HG03060 (cell line): ENCODE data around the gene BIN1.

Source experiments
- ATAC-seq: cut with Tn5 transposase; IDR thresholded peaks from one replicate; pipeline ENCODE4 v1.9.1; 2021; ENCODE audit warnings: low read depth, moderate number of reproducible peaks; ENCODE audit not compliant: unreplicated experiment

BIN1 gene, protein sequence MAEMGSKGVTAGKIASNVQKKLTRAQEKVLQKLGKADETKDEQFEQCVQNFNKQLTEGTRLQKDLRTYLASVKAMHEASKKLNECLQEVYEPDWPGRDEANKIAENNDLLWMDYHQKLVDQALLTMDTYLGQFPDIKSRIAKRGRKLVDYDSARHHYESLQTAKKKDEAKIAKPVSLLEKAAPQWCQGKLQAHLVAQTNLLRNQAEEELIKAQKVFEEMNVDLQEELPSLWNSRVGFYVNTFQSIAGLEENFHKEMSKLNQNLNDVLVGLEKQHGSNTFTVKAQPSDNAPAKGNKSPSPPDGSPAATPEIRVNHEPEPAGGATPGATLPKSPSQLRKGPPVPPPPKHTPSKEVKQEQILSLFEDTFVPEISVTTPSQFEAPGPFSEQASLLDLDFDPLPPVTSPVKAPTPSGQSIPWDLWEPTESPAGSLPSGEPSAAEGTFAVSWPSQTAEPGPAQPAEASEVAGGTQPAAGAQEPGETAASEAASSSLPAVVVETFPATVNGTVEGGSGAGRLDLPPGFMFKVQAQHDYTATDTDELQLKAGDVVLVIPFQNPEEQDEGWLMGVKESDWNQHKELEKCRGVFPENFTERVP

DNA sequence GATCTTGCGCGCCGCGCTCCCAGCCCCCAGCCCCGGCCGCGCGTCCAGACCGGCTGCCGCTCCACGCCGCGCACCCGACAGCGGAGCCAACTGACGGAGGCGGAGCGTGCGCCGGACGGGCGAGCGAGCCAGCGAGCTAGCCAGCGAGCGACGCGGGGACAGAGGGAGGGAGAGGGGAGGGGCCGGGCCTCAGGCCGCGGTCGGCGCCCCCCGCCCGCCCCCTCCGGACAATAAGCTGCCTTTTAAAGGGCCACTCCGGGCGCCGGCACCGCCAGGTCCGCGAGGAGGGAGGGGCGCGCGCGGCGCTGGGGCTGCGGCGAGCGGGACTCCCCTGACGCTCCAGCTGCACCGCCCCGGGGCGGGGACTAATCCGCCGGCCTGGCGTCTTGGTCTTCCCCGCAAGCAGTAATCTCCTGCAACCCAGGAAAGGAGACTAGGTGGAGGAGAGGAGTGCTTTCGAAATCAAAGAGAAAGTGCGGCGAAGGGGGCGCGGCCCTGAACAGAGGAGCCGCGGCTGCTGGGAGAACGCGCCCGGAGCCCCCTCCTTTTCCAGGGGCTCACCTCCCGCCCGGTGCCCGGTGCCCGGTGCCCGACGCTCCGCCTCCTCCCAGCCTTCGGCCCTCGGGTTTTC is at the start of gene BIN1:
TSS of gene BIN1 (minus strand) at position 164 of the 631 bp plus-strand sequence. CDS start 211 bp downstream, outside the sequence.
- ATAC-seq, result peak; percentile 55

DNA sequence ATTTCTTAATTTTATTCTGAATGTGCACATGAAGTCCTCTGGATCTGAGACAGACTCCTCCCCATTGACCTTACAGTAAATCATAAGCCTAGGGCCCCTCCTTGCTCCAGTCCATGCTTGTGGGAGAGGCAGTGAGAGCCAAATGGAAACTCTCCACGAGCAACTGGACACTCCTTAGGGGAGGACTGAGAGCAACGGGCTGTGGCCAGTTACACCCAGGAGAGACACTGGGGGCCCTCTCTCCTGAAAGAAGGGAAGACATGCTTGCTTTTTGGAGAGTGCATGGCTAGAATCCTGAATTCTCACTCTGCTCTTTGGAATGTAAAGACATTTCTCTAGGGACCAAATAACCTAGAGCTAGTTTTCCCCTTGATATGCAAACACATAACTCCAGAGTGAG is 49.0 kb upstream of the BIN1 start:
- ATAC-seq, result no peak

- ATAC-seq, result no peak
Observed at GRCh38 chr2:127155028-127155581, 48.2 kb upstream of the BIN1 start.

DNA sequence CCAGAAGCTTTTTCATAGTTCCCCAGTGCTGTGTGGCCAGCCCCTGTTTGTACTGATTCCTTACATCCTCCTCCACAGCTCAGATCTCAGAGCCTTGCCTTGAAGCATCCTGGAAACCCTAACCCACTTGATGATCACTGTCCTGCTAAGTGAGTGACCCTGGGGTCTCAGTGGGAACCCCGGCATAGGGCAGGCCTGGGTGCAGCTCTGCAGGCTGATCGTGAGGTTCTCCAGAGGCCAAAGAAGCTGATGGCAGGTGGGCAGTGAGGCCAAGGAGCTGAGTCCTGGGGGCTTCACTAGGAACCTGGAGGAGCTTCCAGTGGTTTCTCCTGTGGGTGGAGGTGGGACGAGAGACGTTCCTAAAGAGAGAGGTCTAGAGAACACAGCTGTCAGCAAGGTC is 47.4 kb upstream of the BIN1 start:
- ATAC-seq, result no peak

GRCh38 chr2:127153691-127154158 is 46.8 kb upstream of the BIN1 start:
- ATAC-seq, result no peak

- no peak for ATAC-seq
Observed at GRCh38 chr2:127150996-127151395, 44.0 kb upstream of the BIN1 start.

GRCh38 chr2:127149384-127149783 is 42.4 kb upstream of the BIN1 start:
- ATAC-seq, result no peak

- no peak for ATAC-seq
Observed at GRCh38 chr2:127146820-127147502, 40.0 kb upstream of the BIN1 start.

DNA sequence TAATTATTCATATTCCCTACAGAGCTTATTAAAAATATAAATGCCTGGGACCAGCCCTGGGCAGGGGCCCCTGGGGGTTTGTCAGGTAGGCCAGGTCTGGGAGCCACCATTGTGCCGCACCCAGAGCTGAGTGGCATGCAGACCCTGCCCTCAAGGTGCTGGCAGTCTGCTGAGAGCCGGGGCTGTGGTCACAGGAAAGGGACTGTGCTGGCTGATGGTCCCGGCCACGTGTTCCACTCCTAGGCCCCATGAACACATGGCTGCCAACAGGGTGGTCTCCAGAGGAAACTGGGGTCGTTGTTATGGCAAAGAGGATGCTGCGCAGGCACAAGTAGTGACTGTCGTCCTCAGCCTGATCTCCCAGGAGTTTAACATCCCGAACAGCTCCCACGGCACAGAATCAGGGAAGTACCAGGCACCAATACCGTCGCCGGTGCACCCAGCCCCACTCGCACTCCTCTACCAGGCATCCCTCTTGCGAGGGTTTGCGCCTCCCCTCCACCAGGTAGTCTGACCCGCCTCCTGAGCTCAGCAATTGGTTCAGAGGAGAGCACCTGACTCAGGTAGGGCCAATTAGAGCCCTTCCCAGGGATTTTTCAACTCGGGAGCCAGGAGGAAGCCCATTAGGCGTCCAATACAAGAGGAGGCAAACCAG is 39.2 kb upstream of the BIN1 start:
- no peak for ATAC-seq

DNA sequence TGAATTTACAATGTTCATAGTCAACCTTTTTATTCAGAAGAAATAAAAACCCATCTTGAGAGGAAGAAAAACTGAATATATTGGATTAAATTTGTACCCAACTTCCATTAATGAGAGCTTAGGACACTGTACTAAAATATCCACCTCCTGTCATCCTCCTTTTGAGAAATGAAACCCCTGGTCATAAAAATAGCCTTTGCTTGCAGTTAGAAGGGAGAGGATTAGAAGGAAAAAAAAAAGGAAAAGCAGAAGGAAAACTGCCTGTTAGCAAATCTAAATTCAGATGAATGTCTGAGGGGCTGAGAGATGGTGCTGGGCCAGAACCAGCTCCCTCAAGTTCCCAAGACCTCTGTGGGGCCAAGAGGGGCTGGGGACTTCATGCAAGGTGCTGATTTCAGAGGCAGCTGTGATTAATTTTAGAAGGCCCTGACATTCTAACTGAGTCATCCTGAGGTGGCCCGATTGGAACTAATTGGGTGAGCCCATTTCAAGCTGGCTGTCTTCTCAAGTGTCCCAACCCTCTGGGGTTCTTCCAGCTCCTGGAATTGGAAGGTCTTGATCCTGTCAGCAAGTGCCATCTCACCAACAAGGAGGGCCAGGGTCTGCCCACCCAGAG is 38.4 kb upstream of the BIN1 start:
- no peak for ATAC-seq

- no peak for ATAC-seq
Observed at GRCh38 chr2:127143841-127144782, 37.2 kb upstream of the BIN1 start.

GRCh38 chr2:127142663-127143630 is 36.0 kb upstream of the BIN1 start:
- ATAC-seq, result no peak

- no peak for ATAC-seq
Observed at GRCh38 chr2:127140538-127140937, 33.6 kb upstream of the BIN1 start.

GRCh38 chr2:127139766-127140165 is 32.8 kb upstream of the BIN1 start:
- ATAC-seq, result no peak

- no peak for ATAC-seq
Observed at GRCh38 chr2:127138281-127138680, 31.3 kb upstream of the BIN1 start.

DNA sequence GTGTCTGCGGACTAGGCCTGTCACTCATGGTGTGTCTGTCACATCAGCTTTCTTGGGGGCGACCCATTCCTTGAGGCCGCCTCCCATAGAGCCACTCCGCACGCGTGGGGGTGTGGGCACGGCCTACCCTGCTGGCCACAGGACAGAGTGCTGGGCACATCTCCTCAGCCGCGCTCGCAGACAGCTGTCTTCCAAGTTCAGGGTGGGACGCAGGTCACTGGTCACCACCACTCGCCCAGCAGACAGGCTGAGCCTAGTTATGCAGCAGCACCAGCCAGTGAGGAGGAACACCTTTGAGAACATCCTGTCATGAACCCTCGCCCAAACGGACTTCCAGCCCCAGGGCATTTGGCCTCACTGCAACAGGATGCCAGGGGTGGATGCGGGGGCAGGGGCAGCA is 30.8 kb upstream of the BIN1 start:
- ATAC-seq, result no peak

DNA sequence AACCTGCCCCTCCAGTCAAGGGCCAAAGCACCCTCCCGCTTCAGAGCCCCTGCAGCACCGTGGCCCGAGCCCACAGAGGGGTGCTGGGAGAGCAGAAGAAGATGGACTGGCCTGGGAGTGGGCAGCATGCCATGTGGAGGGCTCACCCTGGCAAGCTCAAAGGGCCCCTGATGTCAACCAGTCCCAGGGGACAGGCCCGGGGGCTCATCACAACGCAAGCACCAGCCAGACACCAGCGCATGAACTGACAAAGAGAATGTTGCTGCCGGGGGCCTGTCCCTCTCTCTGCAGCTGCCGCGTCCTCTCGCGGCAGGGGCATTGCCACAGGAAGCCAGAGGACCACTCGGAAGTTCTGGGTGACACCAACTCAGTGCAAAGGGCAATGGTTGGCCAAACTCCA is 30.3 kb upstream of the BIN1 start:
- no peak for ATAC-seq
